Subcutaneous abdominal adipose tissue (tissue), 5 donors: ENCODE data around the gene LARP4.
"Not testable (repeated sequence)": the region's sequence is repeated elsewhere in the genome, so short reads cannot be mapped to it uniquely, and the experiment has no call there.

Experiments used
- H3K27ac ChIP-seq: one replicate; pipeline ENCODE4 v1.7.0; 2013; ENCODE audit warnings: low read depth, mild to moderate bottlenecking, inconsistent platforms, low read length, moderate library complexity
- H3K27me3 ChIP-seq, 5 donors: one replicate each; pipeline ENCODE4 v1.7.0; 2013; ENCODE audit warnings: low read length in 5 of 5, inconsistent platforms in 1 of 5; ENCODE audit not compliant: control insufficient read depth in 5 of 5, insufficient read depth in 4 of 5
- H3K36me3 ChIP-seq, 5 donors: one replicate each; pipeline ENCODE4 v1.7.0; 2013; ENCODE audit warnings: low read length in 5 of 5; ENCODE audit not compliant: control insufficient read depth in 5 of 5, insufficient read depth in 5 of 5
- H3K4me1 ChIP-seq, 5 donors: one replicate each; pipeline ENCODE4 v1.7.0; 2013; ENCODE audit warnings: low read length in 5 of 5, mild to moderate bottlenecking in 3 of 5, moderate library complexity in 1 of 5; ENCODE audit not compliant: control insufficient read depth in 5 of 5, insufficient read depth in 5 of 5
- H3K4me3 ChIP-seq, 5 donors: one replicate each; pipeline ENCODE4 v1.7.0; 2013; ENCODE audit warnings: low read length in 5 of 5, low read depth in 1 of 5
- H3K9ac ChIP-seq, 5 donors: one replicate each; pipeline ENCODE4 v1.7.0; 2013; ENCODE audit warnings: low read length in 5 of 5, mild to moderate bottlenecking in 4 of 5, moderate library complexity in 3 of 5
- H3K9me3 ChIP-seq, 5 donors: one replicate each; pipeline ENCODE4 v1.7.0; 2013; ENCODE audit warnings: low read length in 5 of 5; ENCODE audit not compliant: control insufficient read depth in 5 of 5
- donor health status: healthy.
- donor health status: healthy.
- donor health status: healthy.
- donor health status: healthy.
- donor health status: healthy.

LARP4 gene

DNA sequence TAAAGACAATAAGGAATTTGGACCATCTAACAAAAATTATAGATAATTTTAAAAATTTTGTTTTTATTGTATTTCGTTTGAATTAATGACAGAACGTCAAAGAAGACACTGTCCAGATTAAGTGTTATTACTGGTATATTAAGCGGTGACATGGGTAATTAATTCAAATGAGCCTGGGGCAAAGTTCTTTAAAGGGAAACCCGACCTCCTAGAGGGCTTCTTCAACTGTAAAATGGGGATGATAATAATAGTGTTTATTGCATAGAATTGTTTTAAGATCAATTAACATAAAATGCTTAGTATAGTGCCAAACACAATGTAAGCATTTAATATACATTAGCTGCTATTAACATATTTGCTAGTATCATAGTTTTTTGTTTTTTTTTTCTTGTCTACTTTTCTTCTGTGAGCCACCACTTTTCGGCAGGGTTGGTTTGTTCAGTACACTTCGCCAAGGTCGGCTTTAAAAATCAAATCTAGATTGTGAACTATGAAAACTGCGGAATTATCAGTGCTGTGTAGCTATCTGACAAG, 514 bp upstream of the LARP4 start:
- Histone ChIP-seq H3K27ac (peak overlapping the region; percentile 98), H3K27me3 (no peaks in the 10 kb centered on the region), H3K9ac (peak overlapping the region; percentile 81 to 96 (median 94)), H3K9me3 (no peaks in the 10 kb centered on the region), H3K4me3 (peak overlapping the region; percentile 91 to 97 (median 94)), H3K4me1 (peaks cover 0 to 31% (median 19%) of the 10 kb centered on the region in 5 donors), H3K36me3 (no peaks in the 10 kb centered on the region)

GRCh38 chr12:50401500-50402081, 906 bp downstream of the LARP4 start:
- Histone ChIP-seq H3K27ac (peak overlapping the region; percentile 98), H3K27me3 (no peaks in the 10 kb centered on the region), H3K9me3 (no peaks in the 10 kb centered on the region), H3K4me1 (peaks cover 0 to 31% (median 19%) of the 10 kb centered on the region in 5 donors), H3K9ac (peak overlapping the region; percentile 81 to 96 (median 94)), H3K36me3 (no peaks in the 10 kb centered on the region), H3K4me3 (peak overlapping the region; percentile 91 to 97 (median 94))

GRCh38 chr12:50402264-50403000, 1.7 kb downstream of the LARP4 start:
- Histone ChIP-seq H3K27ac (peak overlapping the region; percentile 98), H3K4me1 (peaks cover 0 to 31% (median 19%) of the 10 kb centered on the region in 5 donors), H3K9me3 (no peaks in the 10 kb centered on the region), H3K4me3 (peak overlapping the region; percentile 91 to 97 (median 94)), H3K36me3 (no peaks in the 10 kb centered on the region), H3K27me3 (no peaks in the 10 kb centered on the region), H3K9ac (peak overlapping the region; percentile 81 to 96 (median 94))

DNA sequence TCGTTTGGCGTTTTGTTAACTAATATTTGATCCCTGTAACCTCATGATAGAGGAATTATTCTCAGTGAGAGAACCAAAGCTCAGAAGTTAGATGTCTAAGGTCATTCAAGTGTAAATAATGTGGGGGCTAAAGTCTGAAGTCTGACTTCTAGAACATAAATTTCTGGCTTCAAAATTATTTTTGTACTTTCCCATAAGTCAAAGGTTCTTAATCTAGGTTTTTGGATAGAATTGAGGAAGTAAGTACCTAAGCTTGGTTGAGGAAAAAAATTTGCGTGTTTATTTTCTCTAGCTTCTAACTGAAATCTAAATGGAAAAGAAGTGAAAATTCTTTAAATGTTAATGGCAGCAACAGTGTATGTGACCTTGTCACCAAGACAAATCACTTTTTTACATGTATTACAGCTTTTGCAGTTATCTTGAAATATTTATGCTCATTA, 2.3 kb downstream of the LARP4 start:
- Histone ChIP-seq H3K4me1 (peaks cover 0 to 31% (median 19%) of the 10 kb centered on the region in 5 donors), H3K9me3 (no peaks in the 10 kb centered on the region), H3K9ac (peak overlapping the region; percentile 81 to 96 (median 94)), H3K36me3 (no peaks in the 10 kb centered on the region), H3K27me3 (no peaks in the 10 kb centered on the region), H3K27ac (peak overlapping the region; percentile 98), H3K4me3 (peak overlapping the region in 4 of 5 donors; percentile 11 to 94 (median 93))

DNA sequence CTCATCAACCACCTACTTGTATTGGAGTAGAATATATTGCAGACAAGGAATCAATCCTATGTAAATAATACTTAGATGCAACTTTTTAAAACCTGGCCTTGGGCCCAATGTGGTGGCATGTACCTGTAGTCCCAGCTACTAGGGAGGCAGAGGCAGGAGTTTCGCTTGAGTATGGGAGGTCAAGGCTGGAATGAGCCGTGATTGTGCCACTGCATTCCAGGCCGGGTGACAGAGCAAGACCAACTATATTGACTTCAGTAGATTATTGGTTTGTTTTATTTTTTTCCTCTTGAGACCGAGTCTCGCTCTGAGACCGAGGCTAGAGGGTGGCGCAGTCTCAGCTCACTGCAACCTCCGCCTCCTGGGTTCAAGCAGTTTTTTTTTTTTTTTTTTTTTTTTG, 3.6 kb downstream of the LARP4 start:
- no peak overlapping the region for H3K9ac ChIP-seq
- H3K27me3 ChIP-seq: no peaks in the 10 kb centered on the region
- H3K4me3 ChIP-seq: no peak overlapping the region
- H3K27ac ChIP-seq: no peak overlapping the region
- H3K36me3 ChIP-seq: peaks cover 0 to 3% (median 0%) of the 10 kb centered on the region in 5 donors
- peaks cover 0 to 31% (median 19%) of the 10 kb centered on the region in 5 donors for H3K4me1 ChIP-seq
- no peaks in the 10 kb centered on the region for H3K9me3 ChIP-seq

GRCh38 chr12:50411051-50411660, 10.5 kb downstream of the LARP4 start:
- Histone ChIP-seq H3K27me3 (no peaks in the 10 kb centered on the region), H3K9me3 (no peaks in the 10 kb centered on the region), H3K4me3 (no peak overlapping the region), H3K9ac (no peak overlapping the region), H3K4me1 (peaks cover 2 to 12% (median 4%) of the 10 kb centered on the region in 5 donors), H3K27ac (no peak overlapping the region), H3K36me3 (peaks cover 0 to 5% (median under 1%) of the 10 kb centered on the region in 5 donors)

- Histone ChIP-seq H3K4me1 (peaks cover 2 to 15% (median 7%) of the 10 kb centered on the region in 5 donors), H3K4me3 (no peak overlapping the region), H3K27me3 (no peaks in the 10 kb centered on the region), H3K9me3 (no peaks in the 10 kb centered on the region), H3K36me3 (peaks cover 0 to 9% (median 8%) of the 10 kb centered on the region in 5 donors), H3K27ac (no peak overlapping the region), H3K9ac (no peak overlapping the region)
These were observed 15.3 kb downstream of the LARP4 start for GRCh38 chr12:50415899-50416479.

- Histone ChIP-seq H3K4me3 (no peak overlapping the region), H3K9me3 (no peaks in the 10 kb centered on the region), H3K9ac (no peak overlapping the region), H3K27ac (no peak overlapping the region), H3K4me1 (peaks cover 2 to 11% (median 7%) of the 10 kb centered on the region in 5 donors), H3K27me3 (no peaks in the 10 kb centered on the region), H3K36me3 (peaks cover 0 to 9% (median 8%) of the 10 kb centered on the region in 5 donors)
These were observed 18.6 kb downstream of the LARP4 start for GRCh38 chr12:50419112-50419909.

DNA sequence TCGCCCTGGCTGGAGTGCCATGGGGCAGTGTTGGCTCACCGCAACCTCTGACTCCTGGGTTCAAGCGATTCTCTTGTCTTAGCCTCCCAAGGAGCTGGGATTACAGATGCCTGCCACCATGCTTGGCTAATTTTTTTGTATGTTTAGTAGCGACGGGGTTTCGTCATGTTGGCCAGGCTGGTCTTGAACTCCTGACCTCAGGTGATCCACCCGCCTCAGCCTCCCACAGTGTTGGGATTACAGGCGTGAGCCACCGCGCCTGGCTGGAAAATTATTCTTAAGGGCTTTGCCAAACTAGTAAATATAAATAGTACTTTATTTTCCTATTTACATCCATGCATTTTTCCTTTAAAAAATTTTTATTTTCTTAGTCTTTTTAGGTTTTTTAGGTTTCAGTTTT, 22.2 kb downstream of the LARP4 start:
- not testable (repeated sequence) for H3K9me3 ChIP-seq, H3K4me3 ChIP-seq, H3K9ac ChIP-seq, H3K36me3 ChIP-seq, H3K27ac ChIP-seq, H3K27me3 ChIP-seq
- peaks cover 0 to 12% (median 0%) of the 10 kb centered on the region in 5 donors for H3K4me1 ChIP-seq
